ENCODE results near the gene STUM. TPM values are rescaled to one million over a fixed set of nuclear protein-coding genes. Genes with fewer than 3 reads are reported as not detected.

Gene STUM
- total and polyA plus RNA-seq, 2 donors (not counting 1 experiment from before 2014, with no cell fraction given) = 0.01 TPM; not detected in 1

DNA sequence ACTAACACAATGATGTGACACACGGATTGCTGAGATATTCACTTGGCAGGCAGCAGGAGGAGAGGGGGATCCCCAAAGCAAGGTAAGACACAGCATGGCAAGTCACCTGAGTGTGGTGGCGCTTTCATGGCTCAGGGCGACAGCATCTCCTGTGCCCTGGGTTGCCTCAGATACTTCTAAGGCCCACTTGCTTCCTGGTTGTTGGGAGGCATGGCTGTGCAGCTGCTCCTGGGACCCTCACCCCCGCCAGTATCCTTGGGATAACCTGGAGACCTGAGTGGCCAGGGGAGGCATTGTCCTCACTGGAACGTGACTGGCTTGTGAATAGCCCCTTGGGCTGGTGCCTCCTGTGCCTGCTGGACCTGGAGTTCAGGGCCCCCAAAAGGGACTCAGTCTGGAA lies 69.8 kb downstream of the STUM start:
- no peak overlapping the region for H3K4me2 ChIP-seq (ENCODE audit: extremely low read depth, insufficient read depth, low read length)
- no peaks in the 10 kb centered on the region for H3K9me3 ChIP-seq (ENCODE audit: control insufficient read depth, insufficient read depth, low read depth, low read length)
- no peak overlapping the region for H3K4me3 ChIP-seq (replicated peaks in 1 of 4; ENCODE audit: control extremely low read depth in 1 of 4, insufficient read depth in 1 of 4, low read depth in 3 of 4, low read length in 4 of 4)
- no peaks in the 10 kb centered on the region for H3K4me1 ChIP-seq (ENCODE audit: control insufficient read depth, extremely low read depth, insufficient read depth, low read length)
- peaks cover 9% of the 10 kb centered on the region for H3K27me3 ChIP-seq (ENCODE audit: control insufficient read depth, insufficient read depth, low read length)
- no peak overlapping the region for H3K27ac ChIP-seq (ENCODE audit: insufficient read depth, low read length)
- H3K79me2 ChIP-seq (ENCODE audit: control insufficient read depth, insufficient read depth, low read length) = no peaks in the 10 kb centered on the region
- TF ChIP-seq, protein P1, sequence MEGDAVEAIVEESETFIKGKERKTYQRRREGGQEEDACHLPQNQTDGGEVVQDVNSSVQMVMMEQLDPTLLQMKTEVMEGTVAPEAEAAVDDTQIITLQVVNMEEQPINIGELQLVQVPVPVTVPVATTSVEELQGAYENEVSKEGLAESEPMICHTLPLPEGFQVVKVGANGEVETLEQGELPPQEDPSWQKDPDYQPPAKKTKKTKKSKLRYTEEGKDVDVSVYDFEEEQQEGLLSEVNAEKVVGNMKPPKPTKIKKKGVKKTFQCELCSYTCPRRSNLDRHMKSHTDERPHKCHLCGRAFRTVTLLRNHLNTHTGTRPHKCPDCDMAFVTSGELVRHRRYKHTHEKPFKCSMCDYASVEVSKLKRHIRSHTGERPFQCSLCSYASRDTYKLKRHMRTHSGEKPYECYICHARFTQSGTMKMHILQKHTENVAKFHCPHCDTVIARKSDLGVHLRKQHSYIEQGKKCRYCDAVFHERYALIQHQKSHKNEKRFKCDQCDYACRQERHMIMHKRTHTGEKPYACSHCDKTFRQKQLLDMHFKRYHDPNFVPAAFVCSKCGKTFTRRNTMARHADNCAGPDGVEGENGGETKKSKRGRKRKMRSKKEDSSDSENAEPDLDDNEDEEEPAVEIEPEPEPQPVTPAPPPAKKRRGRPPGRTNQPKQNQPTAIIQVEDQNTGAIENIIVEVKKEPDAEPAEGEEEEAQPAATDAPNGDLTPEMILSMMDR (conservative IDR thresholded peaks at IDR 0.05 in 1 of 2, IDR thresholded peaks at IDR 0.05 in 1 of 2; ENCODE audit: low read depth in 1 of 2, low read length in 2 of 2) = no peak
- TF ChIP-seq EZH2 (IDR thresholded peaks at IDR 0.05; ENCODE audit: low read length, missing control alignments) = no peak
- H3K36me3 ChIP-seq (ENCODE audit: control insufficient read depth, insufficient read depth, low read length) = no peaks in the 10 kb centered on the region
- H4K20me1 ChIP-seq (ENCODE audit: control insufficient read depth, extremely low read depth, insufficient read depth, low read length) = no peaks in the 10 kb centered on the region
- no peak for DNase-seq (ENCODE audit: low read depth in 2 of 2)
- H3K9ac ChIP-seq (ENCODE audit: insufficient read depth, low read length) = no peak overlapping the region
- H2AFZ ChIP-seq (ENCODE audit: low read length) = no peak overlapping the region

DNA sequence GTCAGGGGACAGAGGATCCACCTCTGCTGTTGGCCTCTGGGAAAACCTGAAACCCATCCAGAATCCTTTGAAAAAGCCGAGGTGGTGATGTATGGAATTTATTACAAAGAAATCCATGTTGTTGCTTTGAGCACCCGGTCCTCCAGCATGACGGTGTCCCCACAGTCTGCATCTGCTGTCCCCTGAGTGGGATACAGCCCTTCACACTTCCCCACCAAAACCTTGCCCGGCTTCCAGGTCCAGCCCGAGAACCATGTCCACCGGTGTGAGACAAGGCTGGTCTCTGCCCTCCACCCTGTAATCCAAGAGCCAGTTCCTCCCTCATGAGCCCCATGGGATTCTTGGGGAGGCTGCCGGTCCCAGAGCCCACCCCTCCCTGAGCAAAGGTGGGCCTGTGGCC lies 70.5 kb downstream of the STUM start:
- Histone ChIP-seq H3K9ac (ENCODE audit: insufficient read depth, low read length) (no peak overlapping the region), H3K36me3 (ENCODE audit: control insufficient read depth, insufficient read depth, low read length) (no peaks in the 10 kb centered on the region), H3K79me2 (ENCODE audit: control insufficient read depth, insufficient read depth, low read length) (no peaks in the 10 kb centered on the region), H3K27ac (ENCODE audit: insufficient read depth, low read length) (no peak overlapping the region), H2AFZ (ENCODE audit: low read length) (no peak overlapping the region), H3K4me1 (ENCODE audit: control insufficient read depth, extremely low read depth, insufficient read depth, low read length) (no peaks in the 10 kb centered on the region), H3K27me3 (ENCODE audit: control insufficient read depth, insufficient read depth, low read length) (peaks cover 9% of the 10 kb centered on the region), H3K4me2 (ENCODE audit: extremely low read depth, insufficient read depth, low read length) (no peak overlapping the region), H3K9me3 (ENCODE audit: control insufficient read depth, insufficient read depth, low read depth, low read length) (no peaks in the 10 kb centered on the region), H4K20me1 (ENCODE audit: control insufficient read depth, extremely low read depth, insufficient read depth, low read length) (no peaks in the 10 kb centered on the region), H3K4me3 (replicated peaks in 1 of 4; ENCODE audit: control extremely low read depth in 1 of 4, insufficient read depth in 1 of 4, low read depth in 3 of 4, low read length in 4 of 4) (no peak overlapping the region)
- DNase-seq (ENCODE audit: low read depth in 2 of 2) = no peak
- TF ChIP-seq EZH2 (IDR thresholded peaks at IDR 0.05; ENCODE audit: low read length, missing control alignments) = no peak
- TF ChIP-seq, protein P1 (conservative IDR thresholded peaks at IDR 0.05 in 1 of 2, IDR thresholded peaks at IDR 0.05 in 1 of 2; ENCODE audit: low read depth in 1 of 2, low read length in 2 of 2) = no peak

DNA sequence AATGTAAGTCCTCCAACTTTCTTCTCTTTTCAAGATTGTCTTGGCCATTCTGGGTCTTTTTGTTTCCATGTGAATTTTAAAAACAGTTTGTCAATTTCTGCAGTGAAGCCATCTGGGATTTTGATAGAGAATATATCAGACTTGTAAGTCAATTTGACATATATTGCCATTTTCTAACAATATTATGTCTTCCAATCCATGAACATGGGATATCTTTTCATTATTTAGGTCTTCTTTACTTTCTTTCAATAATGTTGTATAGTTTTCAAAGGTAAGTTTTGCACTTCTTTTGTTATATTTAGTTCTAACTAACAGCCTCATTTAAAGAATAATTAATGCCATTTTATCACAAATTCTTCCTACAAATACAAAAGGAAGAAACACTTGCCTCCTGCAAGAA lies 73.4 kb downstream of the STUM start:
- no peaks in the 10 kb centered on the region for H3K4me1 ChIP-seq (ENCODE audit: control insufficient read depth, extremely low read depth, insufficient read depth, low read length)
- no peak overlapping the region for H3K4me3 ChIP-seq (replicated peaks in 1 of 4; ENCODE audit: control extremely low read depth in 1 of 4, insufficient read depth in 1 of 4, low read depth in 3 of 4, low read length in 4 of 4)
- no peaks in the 10 kb centered on the region for H3K9me3 ChIP-seq (ENCODE audit: control insufficient read depth, insufficient read depth, low read depth, low read length)
- no peak for DNase-seq (ENCODE audit: low read depth in 2 of 2)
- no peak for TF ChIP-seq EZH2 (IDR thresholded peaks at IDR 0.05; ENCODE audit: low read length, missing control alignments)
- TF ChIP-seq, protein P1 (conservative IDR thresholded peaks at IDR 0.05 in 1 of 2, IDR thresholded peaks at IDR 0.05 in 1 of 2; ENCODE audit: low read depth in 1 of 2, low read length in 2 of 2) = no peak
- no peaks in the 10 kb centered on the region for H4K20me1 ChIP-seq (ENCODE audit: control insufficient read depth, extremely low read depth, insufficient read depth, low read length)
- H3K9ac ChIP-seq (ENCODE audit: insufficient read depth, low read length) = no peak overlapping the region
- no peak overlapping the region for H2AFZ ChIP-seq (ENCODE audit: low read length)
- no peak overlapping the region for H3K27ac ChIP-seq (ENCODE audit: insufficient read depth, low read length)
- H3K4me2 ChIP-seq (ENCODE audit: extremely low read depth, insufficient read depth, low read length) = no peak overlapping the region
- H3K79me2 ChIP-seq (ENCODE audit: control insufficient read depth, insufficient read depth, low read length) = no peaks in the 10 kb centered on the region
- no peaks in the 10 kb centered on the region for H3K36me3 ChIP-seq (ENCODE audit: control insufficient read depth, insufficient read depth, low read length)
- H3K27me3 ChIP-seq (ENCODE audit: control insufficient read depth, insufficient read depth, low read length) = peaks cover 5% of the 10 kb centered on the region

Data from fibroblast of lung (primary cell).